ENCODE data around the gene GPR161. TPM values are rescaled to one million over a fixed set of nuclear protein-coding genes. Genes with fewer than 3 reads are reported as not detected.

The GPR161 gene
- total RNA-seq, 3 donors from 2014 or later (not counting 1 experiment from before 2014, with no cell fraction given): not detected

GRCh38 chr1:168091720-168092550 is 44.8 kb downstream of the GPR161 start:
- ATAC-seq (no peak), DNase-seq (peak in 1 of 2 donors; percentile 14)
- Histone ChIP-seq H3K27ac (ENCODE audit: low read length) (no peak overlapping the region), H3K27me3 (ENCODE audit: control insufficient read depth, insufficient read depth, low read length) (no peaks in the 10 kb centered on the region), H3K9me3 (ENCODE audit: control insufficient read depth, insufficient read depth, low read length) (no peaks in the 10 kb centered on the region), H3K4me3 (ENCODE audit: low read length) (no peak overlapping the region), H3K4me1 (ENCODE audit: control insufficient read depth, insufficient read depth, low read length) (no peaks in the 10 kb centered on the region), H3K36me3 (ENCODE audit: control insufficient read depth, insufficient read depth, low read length) (no peaks in the 10 kb centered on the region)
- Mint-ChIP-seq H3K36me3 (no peaks in the 10 kb centered on the region), H3K4me1 (no peaks in the 10 kb centered on the region), H3K27ac (no peak overlapping the region), H3K4me3 (no peak overlapping the region), H3K27me3 (ENCODE audit: low read depth in 2 of 2) (peaks cover 0 to 3% of the 10 kb centered on the region in 2 donors), H3K9me3 (no peaks in the 10 kb centered on the region)
- TF ChIP-seq CTCF (IDR thresholded peaks at IDR 0.05): no peak
- 93% methylated on average over 8 of the region's 8 CpGs for WGBS (ENCODE audit: insufficient coverage)
- intact Hi-C loops (cut with micrococcal nuclease): no loop called here

- WGBS (ENCODE audit: insufficient coverage): 96% methylated on average over 9 of the region's 9 CpGs
- Histone ChIP-seq H3K27ac (ENCODE audit: low read length) (no peak overlapping the region), H3K36me3 (ENCODE audit: control insufficient read depth, insufficient read depth, low read length) (no peaks in the 10 kb centered on the region), H3K4me3 (ENCODE audit: low read length) (no peak overlapping the region), H3K9me3 (ENCODE audit: control insufficient read depth, insufficient read depth, low read length) (no peaks in the 10 kb centered on the region), H3K27me3 (ENCODE audit: control insufficient read depth, insufficient read depth, low read length) (no peaks in the 10 kb centered on the region), H3K4me1 (ENCODE audit: control insufficient read depth, insufficient read depth, low read length) (no peaks in the 10 kb centered on the region)
- intact Hi-C loops (cut with micrococcal nuclease): no loop called here
- TF ChIP-seq CTCF (IDR thresholded peaks at IDR 0.05): no peak
- ATAC-seq (no peak), DNase-seq (peak in 1 of 2 donors; percentile 2)
- no peaks in the 10 kb centered on the region for H3K9me3 Mint-ChIP-seq
- peaks cover 0 to 3% of the 10 kb centered on the region in 2 donors for H3K27me3 Mint-ChIP-seq (ENCODE audit: low read depth in 2 of 2)
- no peaks in the 10 kb centered on the region for H3K4me1 Mint-ChIP-seq
- H3K27ac Mint-ChIP-seq: no peak overlapping the region
- no peaks in the 10 kb centered on the region for H3K36me3 Mint-ChIP-seq
- H3K4me3 Mint-ChIP-seq: no peak overlapping the region
Observed at GRCh38 chr1:168091063-168091462, 45.7 kb downstream of the GPR161 start.

- H3K27ac Mint-ChIP-seq: no peak overlapping the region
- intact Hi-C loops (cut with micrococcal nuclease): no loop called here
- no peak for TF ChIP-seq CTCF (IDR thresholded peaks at IDR 0.05)
- no peaks in the 10 kb centered on the region for H3K9me3 Mint-ChIP-seq
- H3K4me1 Mint-ChIP-seq: no peaks in the 10 kb centered on the region
- Histone ChIP-seq H3K27ac (ENCODE audit: low read length) (no peak overlapping the region), H3K27me3 (ENCODE audit: control insufficient read depth, insufficient read depth, low read length) (no peaks in the 10 kb centered on the region), H3K36me3 (ENCODE audit: control insufficient read depth, insufficient read depth, low read length) (no peaks in the 10 kb centered on the region), H3K4me3 (ENCODE audit: low read length) (no peak overlapping the region), H3K9me3 (ENCODE audit: control insufficient read depth, insufficient read depth, low read length) (no peaks in the 10 kb centered on the region), H3K4me1 (ENCODE audit: control insufficient read depth, insufficient read depth, low read length) (no peaks in the 10 kb centered on the region)
- H3K36me3 Mint-ChIP-seq: no peaks in the 10 kb centered on the region
- H3K27me3 Mint-ChIP-seq (ENCODE audit: low read depth in 2 of 2): peaks cover 0 to under 1% of the 10 kb centered on the region in 2 donors
- no peak overlapping the region for H3K4me3 Mint-ChIP-seq
- no peak for DNase-seq
- no peak for ATAC-seq
- WGBS (ENCODE audit: insufficient coverage): 89% methylated on average over 14 of the region's 14 CpGs
Observed at GRCh38 chr1:168090395-168090794, 46.3 kb downstream of the GPR161 start.

GRCh38 chr1:168089979-168090337 is 46.8 kb downstream of the GPR161 start:
- no peak for TF ChIP-seq CTCF (IDR thresholded peaks at IDR 0.05)
- WGBS (ENCODE audit: insufficient coverage): 83% methylated on average over 2 of the region's 2 CpGs

More at GRCh38 chr1:168089979-168090337, 46.8 kb downstream of the GPR161 start:
- H3K27me3 ChIP-seq (ENCODE audit: control insufficient read depth, insufficient read depth, low read length): no peaks in the 10 kb centered on the region
- H3K36me3 ChIP-seq (ENCODE audit: control insufficient read depth, insufficient read depth, low read length): no peaks in the 10 kb centered on the region
- Mint-ChIP-seq H3K27me3 (ENCODE audit: low read depth in 2 of 2) (no peaks in the 10 kb centered on the region), H3K4me1 (no peaks in the 10 kb centered on the region), H3K27ac (no peak overlapping the region), H3K9me3 (no peaks in the 10 kb centered on the region), H3K36me3 (no peaks in the 10 kb centered on the region), H3K4me3 (no peak overlapping the region)
- ATAC-seq (no peak), DNase-seq (no peak)
- no peak overlapping the region for H3K27ac ChIP-seq (ENCODE audit: low read length)
- peaks cover 2% of the 10 kb centered on the region for H3K4me1 ChIP-seq (ENCODE audit: control insufficient read depth, insufficient read depth, low read length)
- intact Hi-C loops (cut with micrococcal nuclease): no loop called here
- H3K4me3 ChIP-seq (ENCODE audit: low read length): no peak overlapping the region
- H3K9me3 ChIP-seq (ENCODE audit: control insufficient read depth, insufficient read depth, low read length): no peaks in the 10 kb centered on the region

Data from natural killer cell (primary cell).